HL-60 (cell line): ENCODE results near the gene XAGE3.
"Not testable (repeated sequence)": the region's sequence is repeated elsewhere in the genome, so short reads cannot be mapped to it uniquely, and the experiment has no call there.

ENCODE experiments used
- DNase-seq, 2 experiments: peaks; one replicate each; pipeline ENCODE4 v3.0.0-alpha.2; 2010 to 2020; ENCODE audit warnings: low read depth in 1 of 2, low spot score in 1 of 2
- H3K27ac ChIP-seq: fragments of 250-450 bp; sonication (Bioruptor Pico); replicated peaks from 2 replicates; pipeline ENCODE4 v1.5.1; 2020; ENCODE audit warnings: mild to moderate bottlenecking, moderate library complexity
- H3K27me3 ChIP-seq: fragments of 250-450 bp; sonication (Bioruptor Pico); 2 replicates; pipeline ENCODE4 v1.5.1; 2021; ENCODE audit warnings: mild to moderate bottlenecking, moderate library complexity; ENCODE audit not compliant: insufficient read depth, poor library complexity, severe bottlenecking
- H3K4me3 ChIP-seq: replicated peaks from 2 replicates; pipeline ENCODE4 v1.5.1; 2011; ENCODE audit warnings: mild to moderate bottlenecking, control low read depth, low read length; ENCODE audit not compliant: insufficient read depth
- CTCF ChIP-seq: IDR thresholded peaks from one replicate; pipeline ENCODE4 v1.5.1; 2011; ENCODE audit warnings: low read length, control low read depth, inconsistent platforms; ENCODE audit not compliant: insufficient read depth
- GABPA ChIP-seq: IDR thresholded peaks from 2 replicates; pipeline ENCODE4 v1.6.1; 2012; ENCODE audit warnings: low read depth
- POLR2AphosphoS5 ChIP-seq: IDR thresholded peaks from 2 replicates; pipeline ENCODE4 v1.6.1; 2012; ENCODE audit warnings: low read depth
- REST ChIP-seq: IDR thresholded peaks from 2 replicates; pipeline ENCODE4 v1.6.1; 2012; ENCODE audit warnings: low read depth; ENCODE audit not compliant: insufficient replicate concordance
- SPI1 ChIP-seq: IDR thresholded peaks from 2 replicates; pipeline ENCODE4 v1.6.1; 2012; ENCODE audit warnings: low read depth, mild to moderate bottlenecking, borderline replicate concordance
- long read RNA-seq: library from polyadenylated mRNA; unstranded; transcript quantifications from one replicate; pipeline ENCODE4 v2.0.0, GENCODE V29; 2020

Gene XAGE3, protein sequence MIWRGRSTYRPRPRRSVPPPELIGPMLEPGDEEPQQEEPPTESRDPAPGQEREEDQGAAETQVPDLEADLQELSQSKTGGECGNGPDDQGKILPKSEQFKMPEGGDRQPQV
- long read RNA-seq = 0 reads

- no peak for TF ChIP-seq REST
- TF ChIP-seq CTCF = no peak
- TF ChIP-seq POLR2AphosphoS5 = no peak
- no peak for TF ChIP-seq GABPA
- no peak for TF ChIP-seq SPI1
- peaks cover 2% of the 10 kb centered on the region for H3K27me3 ChIP-seq
- no peak within 1 kb of the TSS for H3K4me3 ChIP-seq
- H3K27ac ChIP-seq = no peak within 1 kb of the TSS
- no peak for DNase-seq
Measured at GRCh38 chrX:52867610-52868348, at the start of gene XAGE3. Gene XAGE3 (minus strand): TSS chrX:52868083. CDS start chrX:52867133, 950 bp downstream.

GRCh38 chrX:52914704-52915103 lies 46.8 kb upstream of the XAGE3 start:
- H3K27ac ChIP-seq, DNase-seq, H3K27me3 ChIP-seq, H3K4me3 ChIP-seq: not testable (repeated sequence)

DNA sequence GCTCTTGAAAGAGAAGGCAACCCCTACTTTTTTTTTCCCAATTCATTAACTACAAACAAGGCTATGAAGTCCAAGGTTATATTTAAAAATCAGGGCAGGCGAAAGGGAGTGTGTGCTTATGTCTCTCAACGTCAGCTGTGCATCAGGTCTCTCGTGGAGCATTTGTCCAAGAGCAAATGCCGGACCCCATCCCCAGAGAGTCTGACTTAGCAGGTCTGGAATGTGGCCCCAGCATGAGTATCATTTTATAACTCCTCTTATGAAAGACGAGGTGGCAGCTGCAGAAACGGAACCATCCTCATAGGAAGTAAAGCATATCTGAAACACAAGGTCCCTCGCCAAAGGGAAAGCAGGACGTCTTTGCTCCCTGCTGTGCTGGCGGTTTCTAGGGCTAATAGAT lies 45.8 kb upstream of the XAGE3 start:
- not testable (repeated sequence) for H3K27me3 ChIP-seq, H3K27ac ChIP-seq, DNase-seq, H3K4me3 ChIP-seq

DNA sequence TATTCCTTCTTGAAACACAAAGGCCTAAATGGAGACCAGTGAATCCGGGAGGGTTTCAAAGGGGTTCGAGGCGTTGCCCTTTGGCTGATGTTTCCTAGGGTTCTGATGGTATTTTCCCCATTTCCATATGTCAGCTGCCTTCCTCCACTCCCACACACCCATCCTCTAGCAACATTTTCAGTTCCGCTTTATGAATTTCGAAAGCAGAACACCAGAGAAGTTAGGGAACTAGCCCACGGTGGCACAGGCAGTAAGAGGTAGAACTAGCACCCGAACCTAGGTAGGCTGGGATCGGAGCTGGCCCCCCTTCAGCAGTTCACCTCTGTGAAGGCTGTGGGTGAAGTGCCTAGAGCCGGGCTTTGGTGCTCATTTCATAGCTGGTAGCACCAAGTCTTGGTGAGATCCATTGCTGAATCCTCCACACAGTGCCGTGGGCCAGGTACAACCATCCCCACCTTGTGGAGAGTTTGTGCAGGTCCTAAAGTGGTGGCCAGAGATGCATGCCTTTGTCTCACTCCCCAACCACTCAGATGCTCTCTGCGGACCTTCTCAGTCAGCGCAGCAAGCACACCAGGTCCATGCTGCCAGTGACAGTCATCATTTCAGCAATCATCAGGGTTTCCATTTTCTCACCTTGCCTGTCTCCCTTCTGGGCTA lies 41.6 kb upstream of the XAGE3 start:
- H3K27ac ChIP-seq = not testable (repeated sequence)

GRCh38 chrX:52907900-52908299 lies 40.0 kb upstream of the XAGE3 start:
- H3K4me3 ChIP-seq, DNase-seq, H3K27me3 ChIP-seq, H3K27ac ChIP-seq: not testable (repeated sequence)

More for the DNA sequence above, 41.6 kb upstream of the XAGE3 start:
- not testable (repeated sequence) for DNase-seq, H3K4me3 ChIP-seq, H3K27me3 ChIP-seq

- H3K4me3 ChIP-seq, H3K27ac ChIP-seq, H3K27me3 ChIP-seq, DNase-seq: not testable (repeated sequence)
Measured at GRCh38 chrX:52907137-52907536, 39.3 kb upstream of the XAGE3 start.

GRCh38 chrX:52906072-52906471 lies 38.2 kb upstream of the XAGE3 start:
- DNase-seq, H3K27me3 ChIP-seq, H3K4me3 ChIP-seq: not testable (repeated sequence)

DNA sequence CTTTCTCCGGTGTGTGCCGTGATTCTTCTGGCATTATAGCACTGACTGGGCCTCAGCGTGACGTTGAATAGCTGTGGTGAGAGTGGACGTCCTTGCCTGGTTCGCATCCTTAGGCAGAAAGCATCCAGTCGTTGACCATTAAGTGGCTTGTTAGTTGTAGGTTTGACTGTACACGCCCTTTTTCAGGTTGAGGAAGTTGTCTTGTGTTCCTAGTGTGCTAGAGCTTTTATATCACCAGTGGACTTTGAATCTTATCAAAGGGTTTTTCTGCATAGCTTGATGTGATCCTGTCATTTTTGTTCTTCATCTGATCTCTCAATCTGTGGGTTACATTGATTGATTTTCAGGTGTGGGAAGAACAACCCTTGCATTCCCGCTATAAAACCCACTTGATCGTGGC lies 37.6 kb upstream of the XAGE3 start:
- not testable (repeated sequence) for H3K27ac ChIP-seq, DNase-seq, H3K4me3 ChIP-seq, H3K27me3 ChIP-seq

More at GRCh38 chrX:52906072-52906471, 38.2 kb upstream of the XAGE3 start:
- H3K27ac ChIP-seq = not testable (repeated sequence)

DNA sequence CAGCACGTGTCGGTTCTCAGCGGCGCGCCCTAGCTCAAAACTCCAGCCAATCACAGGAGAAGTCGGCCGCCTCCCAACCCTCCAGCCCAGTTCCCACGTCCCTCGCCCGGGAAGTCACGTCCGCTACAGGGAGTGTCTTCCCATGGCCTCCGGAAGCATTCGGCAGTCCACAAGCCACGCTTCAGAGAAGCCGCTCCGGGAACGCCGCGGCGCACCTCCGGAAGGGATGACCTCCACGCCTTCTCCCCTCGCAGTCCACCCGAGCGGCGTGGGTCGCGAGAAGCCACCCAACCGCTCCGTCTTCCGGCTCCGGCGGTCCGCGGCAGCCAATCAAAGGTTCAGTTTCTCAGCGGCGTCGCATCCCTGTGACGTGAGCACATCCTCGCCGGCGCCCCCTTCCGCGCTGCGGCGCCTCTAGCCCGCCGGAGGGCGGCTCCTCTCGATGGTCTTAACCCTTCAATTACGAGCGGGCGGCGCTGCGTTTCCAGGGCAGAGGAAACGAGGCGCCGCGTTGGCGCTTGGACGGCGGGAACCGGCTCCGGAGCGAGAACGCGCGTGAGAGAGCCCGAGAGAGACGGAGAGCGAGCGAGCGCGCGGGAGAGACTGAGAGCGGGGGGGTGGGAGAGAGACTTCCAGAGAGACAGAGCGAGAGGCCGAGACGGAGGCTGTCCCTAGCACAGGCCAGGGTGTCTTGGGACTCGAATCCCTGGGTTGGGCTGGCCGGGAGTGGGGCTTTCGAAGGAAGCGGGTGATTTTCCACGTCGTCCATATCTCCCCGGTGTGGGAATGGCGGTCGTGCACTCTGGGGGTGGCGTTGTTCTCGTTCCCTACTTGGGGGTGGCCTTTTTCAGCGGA lies 29.2 kb upstream of the XAGE3 start, which contains the start of gene FAM156B:
Gene FAM156B, plus strand, starts transcription at position 476 of the 855 bp plus-strand sequence. CDS start 9,896 bp downstream, outside the sequence.
- H3K4me3 ChIP-seq, DNase-seq, H3K27me3 ChIP-seq, H3K27ac ChIP-seq: not testable (repeated sequence)

GRCh38 chrX:52896438-52896837 lies 28.6 kb upstream of the XAGE3 start:
- DNase-seq, H3K27ac ChIP-seq, H3K4me3 ChIP-seq, H3K27me3 ChIP-seq: not testable (repeated sequence)

DNA sequence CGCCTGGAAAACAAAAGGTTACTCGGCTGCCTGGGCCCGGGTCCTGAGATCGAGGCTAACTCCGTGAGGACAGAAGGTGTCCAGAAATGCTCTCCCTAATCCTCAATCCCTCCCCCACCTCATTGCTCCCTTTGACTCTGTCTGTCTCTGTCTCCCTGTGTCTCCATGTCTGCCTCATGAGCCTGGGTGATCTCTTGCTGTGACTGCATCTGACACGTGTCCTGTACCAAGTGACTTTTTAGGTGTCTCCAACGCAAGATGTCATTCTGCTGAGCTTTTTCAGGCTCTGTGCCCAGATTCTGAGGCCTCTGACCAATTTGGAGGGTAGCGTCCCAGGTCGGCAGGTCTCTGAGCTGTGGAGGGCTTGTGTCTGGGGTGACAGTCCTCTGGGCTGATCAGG lies 20.2 kb upstream of the XAGE3 start:
- not testable (repeated sequence) for DNase-seq

More for the DNA sequence above, 20.2 kb upstream of the XAGE3 start:
- not testable (repeated sequence) for H3K27me3 ChIP-seq, H3K27ac ChIP-seq, H3K4me3 ChIP-seq
